Thyroid gland (tissue), 4 donors: Measurements from ENCODE around the gene PAQR5. TPM values are rescaled to one million over a fixed set of nuclear protein-coding genes. Genes with fewer than 3 reads are reported as not detected.
"Not testable (repeated sequence)": the region's sequence is repeated elsewhere in the genome, so short reads cannot be mapped to it uniquely, and the experiment has no call there.

Experiments used
- DNase-seq, 2 donors: peaks; one replicate each; pipeline ENCODE4 v3.0.0-alpha.2; 2019
- H3K27ac ChIP-seq, 3 donors: fragments of 200-600 bp; sonication (generic); 1 replicate in 2 of 3; 2 replicates in 1 of 3; pipeline ENCODE4 v1.5.1; 2016 to 2019; ENCODE audit warnings: mild to moderate bottlenecking in 1 of 3, moderate library complexity in 1 of 3
- H3K27me3 ChIP-seq: fragments of 200-600 bp; sonication (generic); one replicate; pipeline ENCODE4 v1.5.1; 2019
- H3K36me3 ChIP-seq, 2 donors: fragments of 200-600 bp; sonication (generic); one replicate each; pipeline ENCODE4 v1.5.1; 2016 to 2019
- H3K4me1 ChIP-seq, 2 donors: fragments of 200-600 bp; sonication (generic); one replicate each; pipeline ENCODE4 v1.5.1; 2017 to 2019
- H3K4me3 ChIP-seq, 3 donors: fragments of 200-600 bp; sonication (generic); replicated peaks in 1 of 3; 1 replicate in 2 of 3; 2 replicates in 1 of 3; pipeline ENCODE4 v1.5.1; 2016; ENCODE audit warnings: mild to moderate bottlenecking in 1 of 3
- H3K9me3 ChIP-seq: fragments of 200-600 bp; sonication (generic); one replicate; pipeline ENCODE4 v1.5.1; 2017
- CTCF ChIP-seq, 6 experiments: fragments of 200-600 bp in 3 of 6; fragments of 450-650 bp in 3 of 6; sonication (generic) in 3 of 6; IDR thresholded peaks; one replicate each; pipeline ENCODE4 v1.5.1; 2016 to 2019; ENCODE audit warnings: antibody characterized with exemption in 6 of 6, mild to moderate bottlenecking in 2 of 6, inconsistent platforms in 1 of 6, moderate library complexity in 1 of 6
- POLR2A ChIP-seq, 2 donors: fragments of 450-650 bp; IDR thresholded peaks; one replicate each; pipeline ENCODE4 v1.6.1; 2017; ENCODE audit warnings: antibody characterized with exemption in 2 of 2, mild to moderate bottlenecking in 2 of 2, moderate library complexity in 1 of 2
- WGBS, 2 donors: methylation state at CpG; one replicate each; pipeline ENCODE4 v1.1.5; 2017; 5-methylcytosine and 5-hydroxymethylcytosine counted together
- intact Hi-C: fragments of 100-400 bp; cut with DNase I; formaldehyde crosslinking; loops from one replicate; pipeline ENCODE4 v1.15.1; 2023
- total RNA-seq, 4 donors: library from RNA; depleted of rRNA; stranded (reverse); fragments of >200 nt; gene quantifications; one replicate each; pipeline ENCODE4 v1.2.3, GENCODE V29; 2016

The PAQR5 gene
- total RNA-seq, 4 donors from 2014 or later = 0.24 to 1.5 (median 0.65) TPM

- Histone ChIP-seq H3K9me3 (no peaks in the 10 kb centered on the region), H3K27ac (no peak overlapping the region), H3K4me3 (no peak overlapping the region), H3K4me1 (no peaks in the 10 kb centered on the region), H3K27me3 (no peaks in the 10 kb centered on the region), H3K36me3 (no peaks in the 10 kb centered on the region)
- DNase-seq = no peak
- 57 to 67% methylated on average over 1 of the region's 1 CpG for WGBS, 2 donors
- no peak for TF ChIP-seq CTCF (IDR thresholded peaks at IDR 0.05)
- no peak for TF ChIP-seq POLR2A (IDR thresholded peaks at IDR 0.05)
- intact Hi-C loops = no loop called here
Observed at GRCh38 chr15:69337138-69337537, 38.4 kb downstream of the PAQR5 start.

- Histone ChIP-seq H3K4me3 (no peak overlapping the region), H3K36me3 (no peaks in the 10 kb centered on the region), H3K27ac (no peak overlapping the region), H3K9me3 (no peaks in the 10 kb centered on the region), H3K27me3 (no peaks in the 10 kb centered on the region), H3K4me1 (peaks cover under 1 to 2% of the 10 kb centered on the region in 2 donors)
- DNase-seq = no peak
- TF ChIP-seq POLR2A (IDR thresholded peaks at IDR 0.05) (no peak), CTCF (IDR thresholded peaks at IDR 0.05) (no peak)
- intact Hi-C loops = no loop called here
- 93 to 94% methylated on average over 7 to 8 of the region's 8 CpGs for WGBS, 2 donors
Observed at GRCh38 chr15:69338535-69339213, 40.0 kb downstream of the PAQR5 start.

GRCh38 chr15:69339214-69339543 lies 40.5 kb downstream of the PAQR5 start:
- H3K27ac ChIP-seq, intact Hi-C loops, DNase-seq, H3K27me3 ChIP-seq, H3K36me3 ChIP-seq, H3K4me3 ChIP-seq, H3K9me3 ChIP-seq, H3K4me1 ChIP-seq: not testable (repeated sequence)
- 92 to 95% methylated on average over 6 of the region's 6 CpGs for WGBS, 2 donors

GRCh38 chr15:69340243-69340900 lies 41.7 kb downstream of the PAQR5 start:
- WGBS, 2 donors = 83 to 85% methylated on average over 7 of the region's 7 CpGs
- no peaks in the 10 kb centered on the region for H3K36me3 ChIP-seq
- peaks cover 17% of the 10 kb centered on the region in 2 donors for H3K4me1 ChIP-seq
- no peak for TF ChIP-seq CTCF (IDR thresholded peaks at IDR 0.05)
- no peak for TF ChIP-seq POLR2A (IDR thresholded peaks at IDR 0.05)
- intact Hi-C loops = no loop called here
- no peak overlapping the region for H3K27ac ChIP-seq
- no peaks in the 10 kb centered on the region for H3K9me3 ChIP-seq
- no peak overlapping the region for H3K4me3 ChIP-seq
- DNase-seq = no peak
- no peaks in the 10 kb centered on the region for H3K27me3 ChIP-seq

- Histone ChIP-seq H3K4me1 (peaks cover 23 to 24% of the 10 kb centered on the region in 2 donors), H3K36me3 (no peaks in the 10 kb centered on the region), H3K4me3 (no peak overlapping the region), H3K9me3 (no peaks in the 10 kb centered on the region), H3K27ac (no peak overlapping the region), H3K27me3 (no peaks in the 10 kb centered on the region)
- DNase-seq = no peak
- no peak for TF ChIP-seq POLR2A (IDR thresholded peaks at IDR 0.05)
- no peak for TF ChIP-seq CTCF (IDR thresholded peaks at IDR 0.05)
- intact Hi-C loops = no loop called here
- WGBS, 2 donors = 96 to 98% methylated on average over 3 of the region's 3 CpGs
Observed at GRCh38 chr15:69341356-69341755, 42.6 kb downstream of the PAQR5 start.
